K562 (cell line): ENCODE measurements around the gene SYCP1.

Source experiments
- HMG20B ChIP-seq: fragments of 250-450 bp; sonication (Bioruptor Pico); IDR thresholded peaks from 2 replicates; pipeline ENCODE4 v1.5.0; 2021; ENCODE audit warnings: mild to moderate bottlenecking
- JUND ChIP-seq, 2 experiments: IDR thresholded peaks; 2 replicates in 1 of 2; 3 replicates in 1 of 2; pipeline ENCODE4 v1.6.1; 2011; ENCODE audit warnings: borderline replicate concordance in 2 of 2, low read depth in 2 of 2, low read length in 2 of 2, improper control_type of control experiment in 1 of 2, missing biosample characterization in 1 of 2, missing genetic modification characterization in 1 of 2, missing genetic modification reagents in 1 of 2
- RCOR1 ChIP-seq, 2 experiments: IDR thresholded peaks; 2 replicates each; pipeline ENCODE4 v1.6.1; 2012; ENCODE audit warnings: low read depth in 2 of 2, low read length in 2 of 2, borderline replicate concordance in 1 of 2, improper control_type of control experiment in 1 of 2
- RFX5 ChIP-seq: IDR thresholded peaks from 2 replicates; pipeline ENCODE4 v1.6.1; 2011; ENCODE audit warnings: low read depth, mild to moderate bottlenecking, improper control_type of control experiment, low read length
- SMARCC2 ChIP-seq: fragments of 450-650 bp; IDR thresholded peaks from 2 replicates; pipeline ENCODE4 v1.6.1; 2017; ENCODE audit warnings: antibody characterized with exemption, moderate library complexity, mild to moderate bottlenecking, low read depth
- YY1 ChIP-seq, 3 experiments: IDR thresholded peaks; 2 replicates each; pipeline ENCODE4 v1.6.1; 2011; ENCODE audit warnings: low read length in 2 of 3, mild to moderate bottlenecking in 2 of 3, moderate library complexity in 2 of 3, borderline replicate concordance in 1 of 3, control low read depth in 1 of 3, low read depth in 1 of 3; ENCODE audit not compliant: insufficient read depth in 3 of 3, insufficient replicate concordance in 2 of 3, control insufficient read depth in 1 of 3, insufficient read length in 1 of 3; ENCODE audit errors: extremely low read depth in 1 of 3
- ZNF830 ChIP-seq: fragments of 250-450 bp; sonication (Bioruptor Pico); IDR thresholded peaks from 2 replicates; pipeline ENCODE4 v1.5.0; 2021; ENCODE audit warnings: mild to moderate bottlenecking
- TF ChIP-seq, protein P1 (sequence below): fragments of 250-450 bp; sonication (Bioruptor Pico); IDR thresholded peaks from 2 replicates; pipeline ENCODE4 v1.5.0; 2021; ENCODE audit warnings: mild to moderate bottlenecking, moderate library complexity
- TF ChIP-seq, protein P2 (sequence below): sonication (generic); formaldehyde crosslinking; IDR thresholded peaks from 2 replicates; pipeline ENCODE4 v1.8.1; 2023; ENCODE audit warnings: missing genetic modification reagents, mild to moderate bottlenecking, borderline replicate concordance

DNA sequence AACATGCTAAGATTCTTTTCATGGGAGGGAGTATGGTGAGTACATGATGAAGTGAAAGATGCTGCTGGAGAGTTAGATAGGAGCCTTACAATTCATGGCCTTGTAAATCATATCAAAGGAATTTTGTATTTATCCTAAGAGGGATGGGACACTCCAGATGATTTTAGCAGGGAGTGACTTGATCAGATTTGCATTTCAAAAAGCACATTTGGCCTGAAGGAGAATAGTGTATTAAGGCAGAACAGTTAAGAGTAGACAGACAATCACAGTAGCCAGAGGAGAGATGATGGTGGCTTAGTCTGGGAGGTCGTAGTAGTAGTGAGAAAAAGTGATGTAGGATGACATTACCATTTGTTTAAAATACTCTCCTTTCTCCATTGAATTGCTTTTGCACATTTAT is 48.8 kb downstream of the SYCP1 start:
- TF ChIP-seq ZNF830 (CRISPR knock-in tag) (no peak), JUND (IDR thresholded peaks at IDR 0.05; ENCODE audit: borderline replicate concordance, low read depth, low read length) (no peak), JUND (tag; IDR thresholded peaks at IDR 0.05; ENCODE audit: borderline replicate concordance, low read depth, low read length) (no peak), YY1 (IDR thresholded peaks at IDR 0.05; ENCODE audit: borderline replicate concordance in 1 of 3, control insufficient read depth in 1 of 3, extremely low read depth in 1 of 3, insufficient read depth in 3 of 3, insufficient read length in 1 of 3, insufficient replicate concordance in 2 of 3, low read depth in 1 of 3, low read length in 2 of 3) (no peak), SMARCC2 (no peak), HMG20B (no peak), RCOR1 (IDR thresholded peaks at IDR 0.05; ENCODE audit: borderline replicate concordance in 1 of 2, low read depth in 2 of 2, low read length in 2 of 2) (no peak), RFX5 (no peak)
- TF ChIP-seq, protein P1, sequence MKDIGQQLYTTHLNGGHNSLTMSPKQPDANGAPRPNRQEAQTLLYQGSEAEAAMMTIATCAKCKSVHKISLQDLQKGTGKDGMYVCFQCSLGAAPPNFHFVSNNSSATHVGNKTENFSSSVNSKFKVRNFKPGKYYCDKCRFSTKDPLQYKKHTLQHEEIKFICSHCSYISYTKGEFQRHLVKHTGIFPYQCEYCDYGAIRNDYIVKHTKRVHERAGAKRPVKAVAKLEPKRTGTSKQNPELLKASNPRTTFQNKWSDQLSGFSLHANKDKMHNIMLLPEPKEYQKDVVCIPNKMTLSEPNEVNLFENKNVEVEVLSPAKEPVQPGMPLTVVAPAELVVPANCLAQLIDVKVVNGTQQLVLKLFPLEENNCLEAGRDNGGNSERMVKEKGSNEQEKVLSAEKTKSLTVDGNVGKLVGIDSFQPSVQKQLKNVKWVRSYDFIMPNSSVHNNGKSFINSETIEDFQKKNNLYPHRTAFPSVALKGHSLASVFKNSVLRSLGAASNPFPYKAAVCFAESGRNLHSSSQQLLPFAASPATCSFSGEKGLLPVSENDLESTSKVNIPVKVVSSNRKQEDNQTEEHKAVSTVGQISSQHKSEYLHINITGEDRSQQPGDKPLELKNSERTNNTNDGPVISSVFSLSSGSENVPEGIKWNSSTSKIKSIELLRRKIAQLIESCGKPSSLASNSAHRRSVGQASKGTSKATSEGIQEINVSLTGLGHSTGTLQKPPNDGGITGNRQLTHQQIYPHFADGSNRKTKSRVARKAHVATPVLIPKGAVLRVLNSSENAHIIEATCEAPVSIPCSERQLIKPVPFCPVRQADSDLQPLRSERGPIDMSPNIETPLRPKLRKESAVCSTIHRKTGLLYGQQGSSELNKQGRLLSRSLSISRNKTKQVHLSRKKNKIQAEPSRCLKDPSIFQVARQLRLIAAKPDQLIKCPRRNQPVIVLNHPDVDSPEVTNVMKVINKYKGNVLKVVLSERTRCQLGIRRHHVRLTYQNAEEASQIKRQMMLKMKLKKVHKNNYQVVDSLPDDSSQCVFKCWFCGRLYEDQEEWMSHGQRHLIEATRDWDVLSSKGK (CRISPR knock-in tag): no peak
- TF ChIP-seq, protein P2, sequence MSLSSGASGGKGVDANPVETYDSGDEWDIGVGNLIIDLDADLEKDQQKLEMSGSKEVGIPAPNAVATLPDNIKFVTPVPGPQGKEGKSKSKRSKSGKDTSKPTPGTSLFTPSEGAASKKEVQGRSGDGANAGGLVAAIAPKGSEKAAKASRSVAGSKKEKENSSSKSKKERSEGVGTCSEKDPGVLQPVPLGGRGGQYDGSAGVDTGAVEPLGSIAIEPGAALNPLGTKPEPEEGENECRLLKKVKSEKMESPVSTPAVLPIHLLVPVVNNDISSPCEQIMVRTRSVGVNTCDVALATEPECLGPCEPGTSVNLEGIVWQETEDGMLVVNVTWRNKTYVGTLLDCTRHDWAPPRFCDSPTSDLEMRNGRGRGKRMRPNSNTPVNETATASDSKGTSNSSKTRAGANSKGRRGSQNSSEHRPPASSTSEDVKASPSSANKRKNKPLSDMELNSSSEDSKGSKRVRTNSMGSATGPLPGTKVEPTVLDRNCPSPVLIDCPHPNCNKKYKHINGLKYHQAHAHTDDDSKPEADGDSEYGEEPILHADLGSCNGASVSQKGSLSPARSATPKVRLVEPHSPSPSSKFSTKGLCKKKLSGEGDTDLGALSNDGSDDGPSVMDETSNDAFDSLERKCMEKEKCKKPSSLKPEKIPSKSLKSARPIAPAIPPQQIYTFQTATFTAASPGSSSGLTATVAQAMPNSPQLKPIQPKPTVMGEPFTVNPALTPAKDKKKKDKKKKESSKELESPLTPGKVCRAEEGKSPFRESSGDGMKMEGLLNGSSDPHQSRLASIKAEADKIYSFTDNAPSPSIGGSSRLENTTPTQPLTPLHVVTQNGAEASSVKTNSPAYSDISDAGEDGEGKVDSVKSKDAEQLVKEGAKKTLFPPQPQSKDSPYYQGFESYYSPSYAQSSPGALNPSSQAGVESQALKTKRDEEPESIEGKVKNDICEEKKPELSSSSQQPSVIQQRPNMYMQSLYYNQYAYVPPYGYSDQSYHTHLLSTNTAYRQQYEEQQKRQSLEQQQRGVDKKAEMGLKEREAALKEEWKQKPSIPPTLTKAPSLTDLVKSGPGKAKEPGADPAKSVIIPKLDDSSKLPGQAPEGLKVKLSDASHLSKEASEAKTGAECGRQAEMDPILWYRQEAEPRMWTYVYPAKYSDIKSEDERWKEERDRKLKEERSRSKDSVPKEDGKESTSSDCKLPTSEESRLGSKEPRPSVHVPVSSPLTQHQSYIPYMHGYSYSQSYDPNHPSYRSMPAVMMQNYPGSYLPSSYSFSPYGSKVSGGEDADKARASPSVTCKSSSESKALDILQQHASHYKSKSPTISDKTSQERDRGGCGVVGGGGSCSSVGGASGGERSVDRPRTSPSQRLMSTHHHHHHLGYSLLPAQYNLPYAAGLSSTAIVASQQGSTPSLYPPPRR (CRISPR knock-in tag): no peak
